Natural killer cell (primary cell): ENCODE measurements around the gene LINGO4. TPM values are rescaled to one million over a fixed set of nuclear protein-coding genes. Genes with fewer than 3 reads are reported as not detected.

Source experiments
- ATAC-seq, 3 donors: fragments of 150-1000 bp in 2 of 3; fragments of 200-7000 bp in 1 of 3; cut with Tn5 transposase; 1 replicate in 1 of 3; 2 replicates in 2 of 3; pipeline ENCODE4 v1.10.0; 2021; ENCODE audit warnings: mild to moderate bottlenecking in 2 of 3, moderate library complexity in 2 of 3
- DNase-seq, 2 donors: peaks; one replicate each; pipeline versions ENCODE4 v3.0.0 to v3.0.0-alpha.2; 2013 to 2021; ENCODE audit warnings: mixed read lengths in 1 of 2
- H3K27ac ChIP-seq: one replicate; pipeline ENCODE4 v1.5.1; 2013; ENCODE audit warnings: mild to moderate bottlenecking, low read length
- H3K27me3 ChIP-seq: one replicate; pipeline ENCODE4 v1.6.1; 2013; ENCODE audit warnings: low read length; ENCODE audit not compliant: control insufficient read depth, insufficient read depth
- H3K36me3 ChIP-seq: one replicate; pipeline ENCODE4 v1.6.1; 2013; ENCODE audit warnings: low read length; ENCODE audit not compliant: control insufficient read depth, insufficient read depth
- H3K4me1 ChIP-seq: one replicate; pipeline ENCODE4 v1.6.1; 2013; ENCODE audit warnings: low read length; ENCODE audit not compliant: control insufficient read depth, insufficient read depth
- H3K4me3 ChIP-seq: one replicate; pipeline ENCODE4 v1.5.1; 2013; ENCODE audit warnings: low read length
- H3K9me3 ChIP-seq: one replicate; pipeline ENCODE4 v1.6.1; 2013; ENCODE audit warnings: low read length; ENCODE audit not compliant: control insufficient read depth, insufficient read depth
- H3K27ac Mint-ChIP-seq, 2 donors: one replicate each; pipeline ENCODE4 v1.8.0; 2022; ENCODE audit warnings: mild to moderate bottlenecking in 2 of 2, mixed read lengths in 2 of 2, moderate library complexity in 1 of 2
- H3K27me3 Mint-ChIP-seq, 2 donors: one replicate each; pipeline ENCODE4 v1.8.0; 2022; ENCODE audit warnings: low read depth in 2 of 2, mixed read lengths in 2 of 2
- H3K36me3 Mint-ChIP-seq: one replicate; pipeline ENCODE4 v1.8.0; 2022; ENCODE audit warnings: mixed read lengths
- H3K4me1 Mint-ChIP-seq, 2 donors: one replicate each; pipeline ENCODE4 v1.8.0; 2022; ENCODE audit warnings: mixed read lengths in 2 of 2
- H3K4me3 Mint-ChIP-seq: one replicate; pipeline ENCODE4 v1.8.0; 2022; ENCODE audit warnings: mild to moderate bottlenecking, moderate library complexity, mixed read lengths
- H3K9me3 Mint-ChIP-seq, 2 donors: one replicate each; pipeline ENCODE4 v1.8.0; 2022; ENCODE audit warnings: mixed read lengths in 2 of 2
- CTCF ChIP-seq: fragments of 200-600 bp; IDR thresholded peaks from one replicate; pipeline ENCODE4 v1.8.0; 2022; ENCODE audit warnings: antibody characterized with exemption
- WGBS: methylation state at CpG from one replicate; pipeline ENCODE4 v1.1.7; 2013; ENCODE audit warnings: missing lambda C conversion rate; ENCODE audit not compliant: insufficient coverage; 5-methylcytosine and 5-hydroxymethylcytosine counted together
- intact Hi-C: fragments of 100-400 bp; cut with micrococcal nuclease; formaldehyde crosslinking; loops from one replicate; pipeline ENCODE4 v1.14.2; 2022
- total RNA-seq, 4 donors: library from RNA; stranded (reverse); fragments of 120-200 nt in 1 of 4; gene quantifications; one replicate each; pipeline versions ENCODE4 v1.2.3 to v1.2.4, GENCODE V29; 2013 to 2022

Gene LINGO4
- total RNA-seq, 3 donors from 2014 or later (not counting 1 experiment from before 2014, with no cell fraction given): not detected

DNA sequence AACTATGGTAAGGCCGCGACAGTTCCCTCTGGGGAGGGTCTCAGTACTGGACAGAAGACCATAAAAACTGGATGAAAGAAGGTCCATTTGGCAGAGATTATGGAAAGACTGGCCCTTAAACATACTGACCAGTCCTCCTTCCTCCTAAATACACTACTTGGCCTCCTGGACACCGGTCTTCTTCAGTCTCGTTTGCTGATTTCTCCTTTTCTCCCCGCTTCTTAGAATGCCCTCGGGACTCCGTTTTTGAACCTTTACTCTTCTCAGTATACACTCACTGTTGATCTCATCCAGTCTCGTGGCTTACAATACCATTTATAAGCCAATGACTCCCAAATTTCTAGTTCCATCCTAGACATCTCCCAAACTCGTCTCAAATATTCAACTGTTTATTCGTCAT, 41.2 kb downstream of the LINGO4 start:
- Histone ChIP-seq H3K36me3 (peaks cover 21% of the 10 kb centered on the region), H3K9me3 (no peaks in the 10 kb centered on the region), H3K4me3 (peak overlapping the region; percentile 76), H3K27ac (peak overlapping the region; percentile 91), H3K27me3 (no peaks in the 10 kb centered on the region), H3K4me1 (peaks cover 11% of the 10 kb centered on the region)
- Mint-ChIP-seq H3K27ac (peak overlapping the region; percentile 96 to 99), H3K4me1 (peaks cover 22 to 23% of the 10 kb centered on the region in 2 donors), H3K4me3 (peak overlapping the region; percentile 98), H3K27me3 (no peaks in the 10 kb centered on the region), H3K36me3 (no peaks in the 10 kb centered on the region), H3K9me3 (no peaks in the 10 kb centered on the region)
- no peak for ATAC-seq
- no peak for TF ChIP-seq CTCF
- intact Hi-C loops: loop anchor here (1.0 kb wide), 1 partner anchor 26 kb away; the partner anchor contains the start of gene TDRKH
- 70% methylated on average over 10 of the region's 10 CpGs for WGBS
- DNase-seq: no peak

GRCh38 chr1:151762941-151763921, 42.0 kb downstream of the LINGO4 start, which contains the start of gene MRPL9:
TSS of gene MRPL9 (minus strand) at chr1:151763496. CDS start at chr1:151763479, 17 bp downstream.
- DNase-seq (peak; percentile 84 to 88), ATAC-seq (peak; percentile 97 to 99 (median 98))
- H3K9me3 Mint-ChIP-seq: no peaks in the 10 kb centered on the region
- H3K36me3 Mint-ChIP-seq: no peaks in the 10 kb centered on the region
- Histone ChIP-seq H3K36me3 (peaks cover 21% of the 10 kb centered on the region), H3K27ac (peak within 1 kb of the TSS; percentile 91), H3K9me3 (no peaks in the 10 kb centered on the region), H3K27me3 (no peaks in the 10 kb centered on the region), H3K4me1 (peaks cover 11% of the 10 kb centered on the region), H3K4me3 (peak within 1 kb of the TSS; percentile 76)
- no peaks in the 10 kb centered on the region for H3K27me3 Mint-ChIP-seq
- peak within 1 kb of the TSS; percentile 96 to 99 for H3K27ac Mint-ChIP-seq
- H3K4me1 Mint-ChIP-seq: peaks cover 22 to 23% of the 10 kb centered on the region in 2 donors
- WGBS: under 1% methylated on average over 68 of the region's 68 CpGs
- intact Hi-C loops: loop anchor here (1.0 kb wide), 1 partner anchor 27 kb away; the partner anchor contains the start of gene TDRKH
- TF ChIP-seq CTCF: no peak
- peak within 1 kb of the TSS; percentile 98 for H3K4me3 Mint-ChIP-seq

DNA sequence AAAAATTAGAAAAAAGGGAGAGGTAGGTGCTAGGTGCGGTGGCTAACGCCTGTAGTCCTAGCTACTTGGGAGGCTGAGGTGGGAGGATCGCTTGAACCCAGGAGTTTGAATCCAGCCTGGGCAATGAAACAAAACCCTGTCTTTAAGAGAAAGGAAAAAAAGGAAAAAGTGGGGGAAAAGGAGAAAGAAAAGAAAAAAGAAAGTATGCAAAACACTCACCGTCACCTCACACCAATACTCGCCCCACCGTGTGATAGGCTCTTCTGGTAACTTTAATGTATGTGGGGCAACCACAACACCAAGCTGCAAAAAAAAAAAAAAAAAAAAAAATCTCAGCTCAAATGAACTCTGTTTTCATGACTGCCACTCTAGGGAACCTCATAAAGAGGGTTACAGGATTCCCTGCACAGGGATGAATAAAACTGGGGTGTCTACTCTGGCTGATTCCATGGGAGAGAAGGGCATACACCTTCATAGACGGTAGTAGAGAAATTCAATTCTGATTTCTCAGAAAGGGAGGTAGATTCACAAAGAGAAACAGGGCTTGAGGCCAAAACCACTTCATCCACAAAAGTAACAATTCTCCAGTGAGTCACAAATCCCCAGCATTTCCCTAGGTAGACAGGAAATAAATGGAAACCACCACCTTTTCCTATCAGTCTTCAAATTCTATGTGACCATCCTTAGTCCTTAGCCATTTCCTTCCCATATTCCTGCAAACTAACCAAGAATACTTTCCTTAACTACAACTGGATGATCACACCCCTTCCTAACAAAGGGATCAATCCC, 44.4 kb downstream of the LINGO4 start:
- Histone ChIP-seq H3K9me3 (no peaks in the 10 kb centered on the region), H3K27me3 (no peaks in the 10 kb centered on the region), H3K4me3 (no peak overlapping the region), H3K36me3 (peaks cover 24% of the 10 kb centered on the region), H3K4me1 (peaks cover 16% of the 10 kb centered on the region), H3K27ac (no peak overlapping the region)
- DNase-seq (no peak), ATAC-seq (no peak)
- WGBS: 100% methylated on average over 3 of the region's 7 CpGs
- Mint-ChIP-seq H3K9me3 (no peaks in the 10 kb centered on the region), H3K27me3 (no peaks in the 10 kb centered on the region), H3K36me3 (no peaks in the 10 kb centered on the region), H3K4me1 (peaks cover 31 to 37% of the 10 kb centered on the region in 2 donors), H3K27ac (peak overlapping the region; percentile 13 to 65), H3K4me3 (peak overlapping the region; percentile 6)
- TF ChIP-seq CTCF: no peak
- intact Hi-C loops: no loop called here
